H1 (cell line): ENCODE data around the gene RGS5. TPM values are rescaled to one million over a fixed set of nuclear protein-coding genes. Genes with fewer than 3 reads are reported as not detected.

ENCODE experiments used
- CTCF ChIA-PET: fragments of 300-600 bp; sonication (Branson Sonifier 250); formaldehyde crosslinking; loops from one replicate; lab custom pipeline; 2021; ENCODE audit not compliant: partially characterized antibody; lab: Charles Lee
- POLR2A ChIA-PET: fragments of 300-600 bp; sonication (Branson Sonifier 250); formaldehyde crosslinking; loops from one replicate; lab custom pipeline; 2021; ENCODE audit warnings: inconsistent platforms; ENCODE audit not compliant: partially characterized antibody; lab: Charles Lee
- DNase-seq, 2 experiments: peaks; one replicate each; pipeline versions ENCODE4 v3.0.0 to v3.0.0-alpha.2; 2010 to 2022; ENCODE audit warnings: low spot score in 2 of 2, low read depth in 1 of 2, mixed read lengths in 1 of 2
- FAIRE-seq: peaks from 2 replicates; lab custom pipeline; 2011; peaks lifted over from hg19 to GRCh38; lab: Jason Lieb, UNC
- H2AFZ ChIP-seq: 2 replicates; pipeline ENCODE4 v1.8.1; 2012; ENCODE audit warnings: low read length, inconsistent platforms
- H2AK5ac ChIP-seq: 2 replicates; pipeline ENCODE4 v1.6.1; 2013; ENCODE audit warnings: low read depth, low read length
- H2BK120ac ChIP-seq: replicated peaks from 2 replicates; pipeline ENCODE3; 2013; ENCODE audit warnings: low read depth, low read length, inconsistent platforms
- H2BK12ac ChIP-seq: 2 replicates; pipeline ENCODE4 v1.6.1; 2013; ENCODE audit warnings: low read depth, low read length
- H2BK15ac ChIP-seq: 2 replicates; pipeline ENCODE4 v1.6.1; 2013; ENCODE audit warnings: low read length
- H2BK20ac ChIP-seq: 2 replicates; pipeline ENCODE4 v1.6.1; 2013; ENCODE audit warnings: low read length
- H2BK5ac ChIP-seq: 2 replicates; pipeline ENCODE4 v1.6.1; 2013; ENCODE audit warnings: low read depth, low read length
- H3K14ac ChIP-seq: 2 replicates; pipeline ENCODE4 v1.6.1; 2013; ENCODE audit warnings: inconsistent platforms; ENCODE audit not compliant: insufficient read length
- H3K18ac ChIP-seq: 2 replicates; pipeline ENCODE4 v1.6.1; 2013; ENCODE audit warnings: low read length; ENCODE audit errors: extremely low read depth
- H3K23ac ChIP-seq: 2 replicates; pipeline ENCODE4 v1.6.1; 2013; ENCODE audit warnings: inconsistent platforms; ENCODE audit not compliant: insufficient read length
- H3K23me2 ChIP-seq: 2 replicates; pipeline ENCODE4 v1.6.1; 2013; ENCODE audit warnings: low read depth, low read length
- H3K27ac ChIP-seq: 2 replicates; pipeline ENCODE4 v1.6.1; 2011; ENCODE audit warnings: low read depth, low read length, inconsistent platforms
- H3K27me3 ChIP-seq, 4 experiments: replicated peaks in 1 of 4; 1 replicate in 1 of 4; 2 replicates in 3 of 4; pipeline versions ENCODE4 v1.6.1 to v1.8.1; 2011 to 2013; ENCODE audit warnings: low read length in 3 of 4, mild to moderate bottlenecking in 3 of 4, inconsistent platforms in 2 of 4, mixed read lengths in 2 of 4, moderate library complexity in 1 of 4; ENCODE audit not compliant: control insufficient read depth in 3 of 4, insufficient read depth in 3 of 4; ENCODE audit errors: extremely low read depth in 1 of 4
- H3K36me3 ChIP-seq, 4 experiments: 2 replicates each; pipeline versions ENCODE4 v1.6.1 to v1.8.1; 2011 to 2013; ENCODE audit warnings: mild to moderate bottlenecking in 4 of 4, low read length in 3 of 4, moderate library complexity in 2 of 4, control low read depth in 1 of 4, inconsistent platforms in 1 of 4; ENCODE audit not compliant: insufficient read depth in 4 of 4, control insufficient read depth in 2 of 4
- H3K4ac ChIP-seq: replicated peaks from 2 replicates; pipeline ENCODE3; 2013; ENCODE audit warnings: low read length, low read depth, mixed read lengths, inconsistent platforms; ENCODE audit not compliant: insufficient read length
- H3K4me1 ChIP-seq, 4 experiments: replicated peaks in 1 of 4; 1 replicate in 1 of 4; 2 replicates in 3 of 4; pipeline versions ENCODE4 v1.6.1 to v1.8.1; 2011 to 2013; ENCODE audit warnings: low read length in 3 of 4, inconsistent platforms in 2 of 4, mixed read lengths in 1 of 4; ENCODE audit not compliant: insufficient read depth in 4 of 4, control insufficient read depth in 3 of 4
- H3K4me2 ChIP-seq, 2 experiments: 2 replicates each; pipeline versions ENCODE4 v1.6.1 to v1.8.1; 2011 to 2013; ENCODE audit warnings: low read depth in 2 of 2, low read length in 2 of 2, control low read depth in 1 of 2, inconsistent platforms in 1 of 2, mild to moderate bottlenecking in 1 of 2; ENCODE audit not compliant: insufficient read depth in 1 of 2
- H3K4me3 ChIP-seq, 4 experiments: fragments of 200-600, 300-600 bp in 1 of 4; sonication (generic), shearing (Covaris generic), sonication (Bioruptor Twin) in 1 of 4; 2 replicates each; pipeline versions ENCODE4 v1.5.1 to v1.8.1; 2011 to 2016; ENCODE audit warnings: low read length in 4 of 4, low read depth in 3 of 4, control low read depth in 2 of 4, inconsistent platforms in 2 of 4, mild to moderate bottlenecking in 2 of 4, mixed read lengths in 1 of 4, moderate library complexity in 1 of 4; ENCODE audit not compliant: insufficient read depth in 2 of 4; ENCODE audit errors: extremely low read depth in 1 of 4
- H3K56ac ChIP-seq: replicated peaks from 2 replicates; pipeline ENCODE3; 2013; ENCODE audit warnings: low read depth, mild to moderate bottlenecking, mixed read lengths, low read length, inconsistent platforms; ENCODE audit not compliant: insufficient read length
- H3K79me1 ChIP-seq: 2 replicates; pipeline ENCODE4 v1.6.1; 2013; ENCODE audit warnings: low read depth, low read length, control low read depth
- H3K79me2 ChIP-seq, 2 experiments: 2 replicates each; pipeline versions ENCODE4 v1.6.1 to v1.8.1; 2012 to 2013; ENCODE audit warnings: low read length in 2 of 2, mild to moderate bottlenecking in 2 of 2, inconsistent platforms in 1 of 2; ENCODE audit not compliant: insufficient read depth in 2 of 2, control insufficient read depth in 1 of 2
- H3K9ac ChIP-seq, 4 experiments: replicated peaks in 1 of 4; 1 replicate in 1 of 4; 2 replicates in 3 of 4; pipeline versions ENCODE4 v1.6.1 to v1.8.1; 2011 to 2013; ENCODE audit warnings: low read depth in 3 of 4, low read length in 3 of 4, control low read depth in 2 of 4, mild to moderate bottlenecking in 2 of 4, moderate library complexity in 2 of 4, inconsistent platforms in 1 of 4; ENCODE audit errors: extremely low read depth in 1 of 4
- H3K9me3 ChIP-seq, 2 experiments: 2 replicates each; pipeline versions ENCODE4 v1.6.1 to v1.8.1; 2012 to 2013; ENCODE audit warnings: mild to moderate bottlenecking in 2 of 2, moderate library complexity in 2 of 2, control low read depth in 1 of 2, inconsistent platforms in 1 of 2, low read depth in 1 of 2, low read length in 1 of 2, mixed read lengths in 1 of 2; ENCODE audit not compliant: insufficient read depth in 2 of 2
- H4K20me1 ChIP-seq, 2 experiments: replicated peaks in 1 of 2; 2 replicates each; pipeline versions ENCODE3 to v1.8.1; 2011 to 2013; ENCODE audit warnings: inconsistent platforms in 2 of 2, low read length in 2 of 2, mild to moderate bottlenecking in 1 of 2; ENCODE audit not compliant: insufficient read depth in 2 of 2, control insufficient read depth in 1 of 2
- H4K5ac ChIP-seq: 2 replicates; pipeline ENCODE4 v1.6.1; 2013; ENCODE audit warnings: low read length, low read depth, mixed read lengths, inconsistent platforms; ENCODE audit not compliant: insufficient read length
- H4K8ac ChIP-seq: 2 replicates; pipeline ENCODE4 v1.8.0; 2013; ENCODE audit warnings: mild to moderate bottlenecking, moderate library complexity, low read length, inconsistent platforms; ENCODE audit not compliant: insufficient read depth; ENCODE audit errors: extremely low read depth
- H4K91ac ChIP-seq: replicated peaks from 2 replicates; pipeline ENCODE3; 2013; ENCODE audit warnings: low read length, mixed read lengths, inconsistent platforms; ENCODE audit not compliant: insufficient read length
- ATF2 ChIP-seq: IDR thresholded peaks from 2 replicates; pipeline ENCODE4 v1.6.1; 2012; ENCODE audit warnings: low read length, inconsistent platforms
- ATF3 ChIP-seq: IDR thresholded peaks from 2 replicates; pipeline ENCODE4 v1.6.1; 2011; ENCODE audit warnings: low read depth, mild to moderate bottlenecking, low read length; ENCODE audit not compliant: insufficient read depth
- CREB1 ChIP-seq: IDR thresholded peaks from 2 replicates; pipeline ENCODE4 v1.6.1; 2012; ENCODE audit warnings: inconsistent platforms
- CTCF ChIP-seq, 3 experiments: IDR thresholded peaks; 1 replicate in 2 of 3; 2 replicates in 1 of 3; pipeline versions ENCODE4 v1.5.1 to v1.6.1; 2011; ENCODE audit warnings: low read length in 3 of 3, mild to moderate bottlenecking in 3 of 3, inconsistent platforms in 2 of 3, low read depth in 1 of 3, moderate library complexity in 1 of 3; ENCODE audit not compliant: insufficient read depth in 1 of 3; ENCODE audit errors: control extremely low read depth in 1 of 3
- JUN ChIP-seq: IDR thresholded peaks from 2 replicates; pipeline ENCODE4 v1.6.1; 2011; ENCODE audit warnings: low read depth, mild to moderate bottlenecking, improper control_type of control experiment, low read length
- KDM5A ChIP-seq: fragments of 200-600 bp; IDR thresholded peaks from 2 replicates; pipeline ENCODE4 v1.7.1; 2012; ENCODE audit warnings: mild to moderate bottlenecking, low read length, inconsistent platforms, mixed read lengths
- MAX ChIP-seq: IDR thresholded peaks from 2 replicates; pipeline ENCODE4 v1.6.1; 2012; ENCODE audit warnings: inconsistent platforms
- POU5F1 ChIP-seq: IDR thresholded peaks from 2 replicates; pipeline ENCODE4 v1.6.1; 2011; ENCODE audit warnings: low read depth, mild to moderate bottlenecking, low read length, moderate library complexity
- RBBP5 ChIP-seq: IDR thresholded peaks from 2 replicates; pipeline ENCODE4 v1.7.1; 2012; ENCODE audit warnings: low read depth, mild to moderate bottlenecking, inconsistent platforms, low read length, moderate library complexity, borderline replicate concordance
- SRF ChIP-seq: IDR thresholded peaks from 2 replicates; pipeline ENCODE4 v1.6.1; 2011; ENCODE audit warnings: mild to moderate bottlenecking, low read depth, low read length, moderate library complexity
- WGBS, 2 experiments: shearing (Covaris generic) in 1 of 2; methylation state at CpG; one replicate each; pipeline versions ENCODE4 v1.1.6 to v1.1.7; 2013 to 2015; ENCODE audit warnings: low lambda C conversion rate in 2 of 2, mixed read lengths in 2 of 2, inconsistent platforms in 1 of 2, low coverage in 1 of 2, missing lambda C conversion rate in 1 of 2; ENCODE audit not compliant: insufficient replicate concordance in 2 of 2, insufficient coverage in 1 of 2, insufficient read length in 1 of 2; ENCODE audit errors: extremely low coverage in 1 of 2, missing lambda C conversion rate in 1 of 2; 5-methylcytosine and 5-hydroxymethylcytosine counted together
- polyA plus RNA-seq, 7 experiments: library from polyadenylated mRNA; depleted of rRNA in 3 of 7; stranded (reverse) in 5 of 7; unstranded in 2 of 7; fragments of >200 nt in 5 of 7; fragments of 200-250 nt in 2 of 7; gene quantifications; 1 replicate in 5 of 7; 2 replicates in 1 of 7; 4 replicates in 1 of 7; pipeline versions ENCODE4 v1.2.1 to v1.2.3, GENCODE V29; 2011 to 2013; ENCODE audit warnings: missing spikeins in 2 of 7, mixed read lengths in 2 of 7
- total RNA-seq: library from RNA; stranded (reverse); fragmentation: NEBNext Ultra II Directional; extraction: Animal tissue kit (Norgen Biotek cat#: 25700); gene quantifications from 2 replicates; pipeline ENCODE4 v1.2.1, GENCODE V29; 2021

RGS5 gene
- total and polyA plus RNA-seq, 2 of the 8 experiments (the other 6 are each of a cell fraction or from before 2014, with no cell fraction given) = 75.5 to 103 TPM

GRCh38 chr1:163120372-163120771, 82.3 kb downstream of the RGS5 start:
- no peaks in the 10 kb centered on the region for H3K9me3 ChIP-seq
- WGBS, 2 experiments = 55% methylated on average over 1 of the region's 1 CpG; no CpG with 5 or more reads in 1 of the 2 experiments
- TF ChIP-seq RBBP5 (no peak), CTCF (IDR thresholded peaks at IDR 0.05; ENCODE audit: control extremely low read depth in 1 of 3, insufficient read depth in 1 of 3, low read depth in 1 of 3, low read length in 3 of 3) (no peak), KDM5A (no peak), JUN (no peak), CREB1 (no peak), ATF2 (no peak), SRF (no peak), ATF3 (no peak), POU5F1 (no peak), MAX (no peak)

More at GRCh38 chr1:163120372-163120771, 82.3 kb downstream of the RGS5 start:
- no peaks in the 10 kb centered on the region for H4K20me1 ChIP-seq
- no peak overlapping the region for H4K5ac ChIP-seq
- H2BK15ac ChIP-seq = no peak overlapping the region
- no peaks in the 10 kb centered on the region for H3K79me1 ChIP-seq
- no peak overlapping the region for H3K23ac ChIP-seq
- H3K36me3 ChIP-seq = no peaks in the 10 kb centered on the region
- ChIA-PET CTCF (no interaction called here), POLR2A (no interaction called here)
- H2AFZ ChIP-seq = no peak overlapping the region
- DNase-seq (no peak), FAIRE-seq (no peak)
- H4K91ac ChIP-seq = no peak overlapping the region
- no peak overlapping the region for H2BK20ac ChIP-seq
- no peaks in the 10 kb centered on the region for H3K27me3 ChIP-seq
- H3K14ac ChIP-seq = no peak overlapping the region
- H3K4me2 ChIP-seq = no peak overlapping the region
- no peaks in the 10 kb centered on the region for H3K4me1 ChIP-seq
- H3K4ac ChIP-seq = no peak overlapping the region
- no peak overlapping the region for H2BK12ac ChIP-seq
- H2BK120ac ChIP-seq = no peak overlapping the region
- no peak overlapping the region for H3K27ac ChIP-seq
- no peaks in the 10 kb centered on the region for H3K23me2 ChIP-seq
- no peak overlapping the region for H3K4me3 ChIP-seq
- no peak overlapping the region for H3K18ac ChIP-seq
- no peak overlapping the region for H3K56ac ChIP-seq
- no peak overlapping the region for H2BK5ac ChIP-seq
- H3K9ac ChIP-seq = no peak overlapping the region
- no peak overlapping the region for H4K8ac ChIP-seq
- no peaks in the 10 kb centered on the region for H3K79me2 ChIP-seq
- H2AK5ac ChIP-seq = no peak overlapping the region
